ENCODE measurements around the gene RFX4.

RFX4 gene

DNA sequence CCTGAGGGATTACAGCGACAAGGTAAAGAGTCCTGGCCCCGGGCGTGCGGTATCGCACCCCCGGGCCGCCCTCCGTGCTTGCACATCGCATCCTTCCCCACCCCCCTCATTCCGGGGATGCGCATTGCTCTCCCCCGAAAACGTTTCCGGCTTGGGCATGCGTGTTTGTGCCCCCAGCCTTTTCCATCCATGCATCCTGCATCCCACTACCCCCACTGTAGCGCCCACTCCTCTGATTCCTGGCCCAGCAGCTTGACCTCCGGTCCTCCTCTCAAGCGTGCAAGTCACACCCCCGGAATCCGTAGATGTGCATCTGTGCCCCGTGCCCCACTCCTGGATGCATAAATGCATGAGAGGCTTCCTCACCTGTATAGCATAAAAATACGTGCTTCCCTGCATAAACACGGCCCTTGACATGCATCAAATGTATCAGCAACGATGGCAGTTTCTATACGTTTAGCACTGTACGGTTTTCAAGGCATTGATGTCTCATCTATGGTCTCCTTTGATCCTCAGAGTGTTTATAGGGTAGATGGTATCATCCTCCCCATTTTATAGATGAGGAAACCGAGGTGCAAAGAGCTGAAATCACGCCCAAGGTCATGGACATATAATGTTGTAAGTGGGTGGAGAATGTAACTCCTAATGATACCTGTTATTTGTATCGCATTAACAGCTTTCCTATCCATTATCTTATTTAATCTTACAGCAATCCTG is 192.2 kb downstream of the RFX4 start:
- H3K9me3 ChIP-seq (ENCODE audit: control insufficient read depth in 5 of 5, low read length in 5 of 5) = no peaks in the 10 kb centered on the region
- H3K27me3 ChIP-seq (ENCODE audit: control insufficient read depth in 5 of 5, insufficient read depth in 4 of 5, low read length in 5 of 5) = no peaks in the 10 kb centered on the region
- H3K27ac ChIP-seq (ENCODE audit: low read depth, low read length) = peak overlapping the region; percentile 99
- peak overlapping the region; percentile 3 to 96 (median 92) for H3K9ac ChIP-seq (ENCODE audit: low read length in 5 of 5)
- no peaks in the 10 kb centered on the region for H3K36me3 ChIP-seq (ENCODE audit: control insufficient read depth in 5 of 5, insufficient read depth in 5 of 5, low read length in 5 of 5)
- peak overlapping the region; percentile 90 to 94 (median 93) for H3K4me3 ChIP-seq (ENCODE audit: low read depth in 1 of 5, low read length in 5 of 5)
- peaks cover 5 to 21% (median 20%) of the 10 kb centered on the region in 5 donors for H3K4me1 ChIP-seq (ENCODE audit: control insufficient read depth in 5 of 5, insufficient read depth in 5 of 5, low read length in 5 of 5)

DNA sequence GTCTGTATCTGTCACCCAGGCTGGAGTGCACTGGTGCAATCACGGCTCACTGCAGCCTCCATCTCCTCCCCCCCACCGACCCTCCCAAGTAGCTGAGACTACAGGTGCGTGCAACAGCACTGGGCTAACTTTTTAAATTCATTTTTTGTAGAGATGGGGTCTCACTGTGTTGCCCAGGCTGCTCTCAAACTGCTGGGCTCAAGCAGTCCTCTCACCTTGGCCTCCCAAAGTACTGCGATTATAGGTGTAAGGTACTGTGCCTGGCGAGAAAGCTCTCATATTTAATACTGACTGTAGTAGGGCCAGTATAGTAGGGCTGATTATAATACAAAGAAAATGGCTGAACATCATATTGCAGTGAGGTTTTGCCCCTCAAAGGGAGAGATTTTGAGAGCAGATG is 194.1 kb downstream of the RFX4 start:
- no peaks in the 10 kb centered on the region for H3K27me3 ChIP-seq (ENCODE audit: control insufficient read depth in 5 of 5, insufficient read depth in 4 of 5, low read length in 5 of 5)
- no peak overlapping the region for H3K9ac ChIP-seq (ENCODE audit: low read length in 5 of 5)
- H3K27ac ChIP-seq (ENCODE audit: low read depth, low read length) = no peak overlapping the region
- peaks cover 5 to 21% (median 18%) of the 10 kb centered on the region in 5 donors for H3K4me1 ChIP-seq (ENCODE audit: control insufficient read depth in 5 of 5, insufficient read depth in 5 of 5, low read length in 5 of 5)
- no peak overlapping the region for H3K4me3 ChIP-seq (ENCODE audit: low read depth in 1 of 5, low read length in 5 of 5)
- H3K36me3 ChIP-seq (ENCODE audit: control insufficient read depth in 5 of 5, insufficient read depth in 5 of 5, low read length in 5 of 5) = no peaks in the 10 kb centered on the region
- H3K9me3 ChIP-seq (ENCODE audit: control insufficient read depth in 5 of 5, low read length in 5 of 5) = no peaks in the 10 kb centered on the region

DNA sequence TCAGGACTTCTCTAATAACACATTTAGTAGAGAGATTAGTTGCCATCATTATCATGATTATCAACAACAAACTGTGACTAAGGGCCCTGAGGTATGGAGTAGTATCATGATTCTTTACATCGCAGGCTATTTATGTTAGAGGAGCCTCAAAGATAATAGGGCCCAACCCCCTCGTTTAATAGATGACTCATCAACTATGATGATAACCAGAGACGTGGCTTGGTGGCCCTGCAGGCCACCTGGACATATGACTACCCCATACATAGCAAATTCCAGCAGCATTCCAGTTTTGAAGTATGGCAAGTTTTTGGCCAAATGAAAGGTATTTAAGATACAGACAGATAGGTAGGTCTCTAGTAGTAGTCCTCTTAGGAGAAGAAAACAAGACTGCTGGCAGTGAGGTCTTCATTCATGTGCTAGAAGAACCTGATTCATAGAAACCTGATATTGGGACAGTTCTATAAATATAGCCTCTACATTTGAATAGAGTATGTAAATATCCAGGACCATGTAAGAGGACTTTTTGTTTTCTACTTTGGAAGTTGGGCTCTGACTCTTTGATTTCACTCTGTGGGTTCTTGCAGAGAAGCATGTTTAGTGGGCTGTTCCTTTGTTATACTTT is 197.3 kb downstream of the RFX4 start:
- H3K4me3 ChIP-seq (ENCODE audit: low read depth in 1 of 5, low read length in 5 of 5) = no peak overlapping the region

DNA sequence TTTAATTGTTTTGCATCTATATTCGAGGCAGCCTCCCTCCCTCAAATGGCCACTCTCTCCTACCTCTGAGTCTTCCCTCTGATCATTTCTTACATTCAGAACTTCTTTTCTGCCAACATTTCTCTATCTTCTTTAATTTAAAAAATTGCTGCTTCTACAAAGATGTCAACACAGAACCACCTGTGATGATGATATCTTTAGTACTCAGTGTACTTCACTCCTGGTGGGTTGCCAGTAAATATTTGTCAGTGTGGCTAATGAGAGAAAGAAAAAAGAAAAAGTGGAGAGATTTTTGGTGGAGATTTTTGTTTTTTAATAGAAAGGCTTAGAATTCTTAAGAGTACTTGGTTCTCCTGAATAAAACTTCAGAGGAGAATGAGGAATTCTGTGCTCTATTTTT is 199.8 kb downstream of the RFX4 start:
- H3K4me1 ChIP-seq (ENCODE audit: control insufficient read depth in 5 of 5, insufficient read depth in 5 of 5, low read length in 5 of 5) = peaks cover 0 to 6% (median 0%) of the 10 kb centered on the region in 5 donors
- no peak overlapping the region for H3K4me3 ChIP-seq (ENCODE audit: low read depth in 1 of 5, low read length in 5 of 5)
- H3K27ac ChIP-seq (ENCODE audit: low read depth, low read length) = no peak overlapping the region
- no peak overlapping the region for H3K9ac ChIP-seq (ENCODE audit: low read length in 5 of 5)
- peaks cover 0 to 14% (median 13%) of the 10 kb centered on the region in 5 donors for H3K36me3 ChIP-seq (ENCODE audit: control insufficient read depth in 5 of 5, insufficient read depth in 5 of 5, low read length in 5 of 5)
- no peaks in the 10 kb centered on the region for H3K9me3 ChIP-seq (ENCODE audit: control insufficient read depth in 5 of 5, low read length in 5 of 5)
- no peaks in the 10 kb centered on the region for H3K27me3 ChIP-seq (ENCODE audit: control insufficient read depth in 5 of 5, insufficient read depth in 4 of 5, low read length in 5 of 5)

More for the DNA sequence above, 197.3 kb downstream of the RFX4 start:
- H3K27ac ChIP-seq (ENCODE audit: low read depth, low read length) = no peak overlapping the region
- H3K4me1 ChIP-seq (ENCODE audit: control insufficient read depth in 5 of 5, insufficient read depth in 5 of 5, low read length in 5 of 5) = peaks cover 1 to 14% (median 10%) of the 10 kb centered on the region in 5 donors
- peaks cover 0 to 12% (median 8%) of the 10 kb centered on the region in 5 donors for H3K36me3 ChIP-seq (ENCODE audit: control insufficient read depth in 5 of 5, insufficient read depth in 5 of 5, low read length in 5 of 5)
- no peaks in the 10 kb centered on the region for H3K27me3 ChIP-seq (ENCODE audit: control insufficient read depth in 5 of 5, insufficient read depth in 4 of 5, low read length in 5 of 5)
- no peak overlapping the region for H3K9ac ChIP-seq (ENCODE audit: low read length in 5 of 5)
- no peaks in the 10 kb centered on the region for H3K9me3 ChIP-seq (ENCODE audit: control insufficient read depth in 5 of 5, low read length in 5 of 5)

DNA sequence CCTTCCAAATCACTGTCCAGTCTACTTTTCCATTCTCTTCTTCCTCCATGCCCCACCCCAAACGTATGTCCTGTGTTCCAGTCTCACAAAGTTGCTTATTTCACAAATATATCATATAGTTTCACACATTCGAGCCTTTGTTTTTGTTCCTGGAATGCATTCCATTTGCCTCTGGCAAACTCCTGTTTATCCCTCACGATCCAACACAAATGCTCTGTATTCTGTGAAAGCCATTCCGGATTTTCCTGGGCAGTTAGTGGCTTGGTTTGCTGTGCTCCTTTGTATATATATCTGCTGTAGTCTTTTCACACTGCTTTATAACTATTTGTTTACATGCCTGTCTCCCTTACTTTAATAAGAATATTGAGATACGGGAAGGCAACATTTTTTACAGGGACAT is 200.7 kb downstream of the RFX4 start:
- peaks cover 0 to 14% (median 13%) of the 10 kb centered on the region in 5 donors for H3K36me3 ChIP-seq (ENCODE audit: control insufficient read depth in 5 of 5, insufficient read depth in 5 of 5, low read length in 5 of 5)
- H3K9ac ChIP-seq (ENCODE audit: low read length in 5 of 5) = no peak overlapping the region

DNA sequence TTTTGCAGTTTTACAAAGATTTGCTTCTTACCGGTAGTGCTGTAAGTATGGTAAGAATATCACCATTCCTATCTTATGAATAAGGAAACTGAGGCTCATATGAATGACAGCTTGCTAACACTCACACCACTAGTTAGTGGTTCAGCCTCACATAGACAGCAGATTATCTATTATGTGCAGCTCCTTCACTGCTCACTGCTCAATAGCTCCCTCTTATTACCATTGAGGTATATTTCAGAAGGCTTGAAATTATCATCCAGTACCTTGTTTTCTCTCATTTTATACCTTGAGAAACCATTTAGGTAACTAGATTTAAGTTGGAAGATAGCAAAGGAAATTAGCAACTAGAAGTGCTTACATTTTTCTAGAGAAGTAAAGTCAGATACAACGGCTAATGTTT is 207.2 kb downstream of the RFX4 start:
- H3K27me3 ChIP-seq (ENCODE audit: control insufficient read depth in 5 of 5, insufficient read depth in 4 of 5, low read length in 5 of 5) = no peaks in the 10 kb centered on the region
- H3K4me3 ChIP-seq (ENCODE audit: low read depth in 1 of 5, low read length in 5 of 5) = no peak overlapping the region
- H3K9ac ChIP-seq (ENCODE audit: low read length in 5 of 5) = no peak overlapping the region
- peaks cover 10 to 14% (median 12%) of the 10 kb centered on the region in 5 donors for H3K36me3 ChIP-seq (ENCODE audit: control insufficient read depth in 5 of 5, insufficient read depth in 5 of 5, low read length in 5 of 5)
- H3K9me3 ChIP-seq (ENCODE audit: control insufficient read depth in 5 of 5, low read length in 5 of 5) = no peaks in the 10 kb centered on the region
- H3K4me1 ChIP-seq (ENCODE audit: control insufficient read depth in 5 of 5, insufficient read depth in 5 of 5, low read length in 5 of 5) = peaks cover 0 to 10% (median 0%) of the 10 kb centered on the region in 5 donors
- no peak overlapping the region for H3K27ac ChIP-seq (ENCODE audit: low read depth, low read length)

More for the DNA sequence above, 200.7 kb downstream of the RFX4 start:
- Histone ChIP-seq H3K9me3 (ENCODE audit: control insufficient read depth in 5 of 5, low read length in 5 of 5) (no peaks in the 10 kb centered on the region), H3K27ac (ENCODE audit: low read depth, low read length) (no peak overlapping the region), H3K4me3 (ENCODE audit: low read depth in 1 of 5, low read length in 5 of 5) (no peak overlapping the region), H3K4me1 (ENCODE audit: control insufficient read depth in 5 of 5, insufficient read depth in 5 of 5, low read length in 5 of 5) (peaks cover 0 to 6% (median 0%) of the 10 kb centered on the region in 5 donors), H3K27me3 (ENCODE audit: control insufficient read depth in 5 of 5, insufficient read depth in 4 of 5, low read length in 5 of 5) (no peaks in the 10 kb centered on the region)

DNA sequence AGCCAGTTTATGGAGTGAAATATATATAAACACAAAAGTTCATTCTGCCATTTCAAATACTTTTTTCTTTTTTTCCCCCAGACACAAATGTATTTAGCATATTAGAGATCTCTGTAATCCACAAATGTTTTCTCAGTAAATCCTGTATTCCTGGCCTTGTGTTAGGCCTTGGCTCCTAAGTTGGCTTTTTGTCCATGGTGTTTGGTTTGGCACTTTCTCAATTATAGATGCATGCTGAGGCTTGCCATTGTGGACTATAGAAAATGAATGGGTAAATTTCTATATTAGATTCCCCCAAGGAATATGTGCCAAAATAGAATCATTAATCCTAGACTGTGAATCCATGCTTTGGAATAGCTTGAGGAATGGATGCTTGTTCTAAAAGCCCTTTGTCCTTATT is 208.7 kb downstream of the RFX4 start:
- no peaks in the 10 kb centered on the region for H3K27me3 ChIP-seq (ENCODE audit: control insufficient read depth in 5 of 5, insufficient read depth in 4 of 5, low read length in 5 of 5)
- H3K9ac ChIP-seq (ENCODE audit: low read length in 5 of 5) = no peak overlapping the region
- peaks cover 6 to 12% (median 10%) of the 10 kb centered on the region in 5 donors for H3K36me3 ChIP-seq (ENCODE audit: control insufficient read depth in 5 of 5, insufficient read depth in 5 of 5, low read length in 5 of 5)
- no peaks in the 10 kb centered on the region for H3K9me3 ChIP-seq (ENCODE audit: control insufficient read depth in 5 of 5, low read length in 5 of 5)
- peaks cover 0 to 10% (median 0%) of the 10 kb centered on the region in 5 donors for H3K4me1 ChIP-seq (ENCODE audit: control insufficient read depth in 5 of 5, insufficient read depth in 5 of 5, low read length in 5 of 5)
- H3K4me3 ChIP-seq (ENCODE audit: low read depth in 1 of 5, low read length in 5 of 5) = no peak overlapping the region
- H3K27ac ChIP-seq (ENCODE audit: low read depth, low read length) = no peak overlapping the region

DNA sequence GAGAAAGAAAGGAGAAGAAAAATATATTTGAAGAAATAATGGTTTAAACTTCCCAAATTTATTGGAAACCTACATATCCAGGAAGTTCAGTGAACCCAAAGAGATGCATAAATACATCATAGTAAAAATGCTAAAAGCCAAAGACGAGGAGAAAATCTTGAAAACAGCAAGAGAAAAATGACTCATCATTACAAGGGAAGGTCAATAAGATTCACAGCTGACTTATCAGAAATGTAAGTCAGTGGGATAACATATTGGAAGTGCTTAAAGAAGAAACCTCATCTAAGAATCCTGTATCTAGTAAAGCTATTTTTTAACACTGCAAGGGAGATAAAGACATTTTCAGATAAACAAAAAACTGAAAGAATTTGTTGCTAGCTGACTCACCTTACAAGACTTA is 211.6 kb downstream of the RFX4 start:
- H3K4me3 ChIP-seq (ENCODE audit: low read depth in 1 of 5, low read length in 5 of 5) = no peak overlapping the region
- H3K27ac ChIP-seq (ENCODE audit: low read depth, low read length) = no peak overlapping the region
- no peaks in the 10 kb centered on the region for H3K27me3 ChIP-seq (ENCODE audit: control insufficient read depth in 5 of 5, insufficient read depth in 4 of 5, low read length in 5 of 5)
- H3K9ac ChIP-seq (ENCODE audit: low read length in 5 of 5) = no peak overlapping the region
- H3K9me3 ChIP-seq (ENCODE audit: control insufficient read depth in 5 of 5, low read length in 5 of 5) = no peaks in the 10 kb centered on the region
- peaks cover 6 to 15% (median 10%) of the 10 kb centered on the region in 5 donors for H3K36me3 ChIP-seq (ENCODE audit: control insufficient read depth in 5 of 5, insufficient read depth in 5 of 5, low read length in 5 of 5)
- H3K4me1 ChIP-seq (ENCODE audit: control insufficient read depth in 5 of 5, insufficient read depth in 5 of 5, low read length in 5 of 5) = peaks cover 0 to 3% (median 0%) of the 10 kb centered on the region in 5 donors

DNA sequence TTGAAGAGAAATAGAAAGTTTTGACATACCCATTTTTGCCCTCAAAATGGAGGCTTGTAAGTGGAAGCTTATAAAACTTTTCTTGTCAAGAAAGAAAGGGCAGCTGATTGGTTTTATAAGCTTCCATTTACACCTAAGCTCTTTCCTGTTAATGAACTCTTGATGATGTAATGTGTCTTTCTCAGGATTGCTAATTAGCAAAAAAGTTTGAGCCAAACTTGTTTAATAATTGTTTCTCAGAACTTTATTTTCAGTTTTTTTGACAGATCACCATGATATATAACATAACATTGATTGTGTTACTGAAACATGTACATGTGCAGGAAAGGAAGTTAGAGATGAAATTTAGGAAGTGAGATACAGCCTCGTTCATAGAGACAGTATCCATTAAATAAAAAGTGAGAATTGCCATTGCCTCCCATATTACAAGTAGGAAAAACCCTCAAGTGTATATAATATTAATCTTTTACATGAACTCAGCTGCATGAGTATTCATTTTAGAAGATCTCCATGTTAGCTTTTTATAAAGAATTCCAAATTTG is 218.4 kb downstream of the RFX4 start:
- no peak overlapping the region for H3K9ac ChIP-seq (ENCODE audit: low read length in 5 of 5)
- H3K27ac ChIP-seq (ENCODE audit: low read depth, low read length) = no peak overlapping the region
- peaks cover 8 to 18% (median 10%) of the 10 kb centered on the region in 5 donors for H3K36me3 ChIP-seq (ENCODE audit: control insufficient read depth in 5 of 5, insufficient read depth in 5 of 5, low read length in 5 of 5)
- no peaks in the 10 kb centered on the region for H3K27me3 ChIP-seq (ENCODE audit: control insufficient read depth in 5 of 5, insufficient read depth in 4 of 5, low read length in 5 of 5)
- H3K4me3 ChIP-seq (ENCODE audit: low read depth in 1 of 5, low read length in 5 of 5) = no peak overlapping the region
- no peaks in the 10 kb centered on the region for H3K9me3 ChIP-seq (ENCODE audit: control insufficient read depth in 5 of 5, low read length in 5 of 5)
- H3K4me1 ChIP-seq (ENCODE audit: control insufficient read depth in 5 of 5, insufficient read depth in 5 of 5, low read length in 5 of 5) = no peaks in the 10 kb centered on the region

Measured in subcutaneous abdominal adipose tissue (tissue), 5 donors.